GM18520 (cell line): ENCODE results near the gene B4GAT1.
"Not testable (repeated sequence)": the region's sequence is repeated elsewhere in the genome, so short reads cannot be mapped to it uniquely, and the experiment has no call there.

Experiments
- ATAC-seq: cut with Tn5 transposase; IDR thresholded peaks from one replicate; pipeline ENCODE4 v1.9.1; 2021; ENCODE audit not compliant: unreplicated experiment

B4GAT1 gene

GRCh38 chr11:66347425-66348276 lies at the start of gene B4GAT1:
Gene B4GAT1, minus strand, starts transcription at chr11:66347629. Its CDS starts 84 bp downstream, at chr11:66347545.
- ATAC-seq: no peak

GRCh38 chr11:66393954-66394353 lies 46.5 kb upstream of the B4GAT1 start:
- no peak for ATAC-seq

- ATAC-seq: no peak
Observed at GRCh38 chr11:66391322-66391721, 43.9 kb upstream of the B4GAT1 start.

- ATAC-seq: no peak
Observed at GRCh38 chr11:66388780-66389386, 41.5 kb upstream of the B4GAT1 start.

GRCh38 chr11:66386171-66387069 lies 39.0 kb upstream of the B4GAT1 start:
- no peak for ATAC-seq

GRCh38 chr11:66384316-66384715 lies 36.9 kb upstream of the B4GAT1 start:
- ATAC-seq: not testable (repeated sequence)

GRCh38 chr11:66380264-66380663 lies 32.8 kb upstream of the B4GAT1 start:
- ATAC-seq: not testable (repeated sequence)

- not testable (repeated sequence) for ATAC-seq
Observed at GRCh38 chr11:66373690-66374287, 26.4 kb upstream of the B4GAT1 start.

GRCh38 chr11:66373265-66373664 lies 25.8 kb upstream of the B4GAT1 start:
- no peak for ATAC-seq

GRCh38 chr11:66371627-66372415 lies 24.4 kb upstream of the B4GAT1 start, which contains the start of gene SLC29A2:
Gene SLC29A2, minus strand, starts transcription at chr11:66371760. Its CDS starts 169 bp downstream, at chr11:66371591.
- no peak for ATAC-seq

GRCh38 chr11:66369073-66369894 lies 21.9 kb upstream of the B4GAT1 start:
- ATAC-seq: no peak

- no peak for ATAC-seq
Observed at GRCh38 chr11:66368484-66368883, 21.1 kb upstream of the B4GAT1 start.

GRCh38 chr11:66367561-66368312 lies 20.3 kb upstream of the B4GAT1 start:
- no peak for ATAC-seq

GRCh38 chr11:66366844-66367477 lies 19.5 kb upstream of the B4GAT1 start:
- no peak for ATAC-seq

GRCh38 chr11:66365711-66366619 lies 18.5 kb upstream of the B4GAT1 start:
- no peak for ATAC-seq

- no peak for ATAC-seq
Observed at GRCh38 chr11:66365166-66365565, 17.7 kb upstream of the B4GAT1 start.
